HUES48 (cell line): ENCODE data around the gene MAGEB16.

Source experiments
- H3K27ac ChIP-seq: one replicate; pipeline ENCODE4 v1.7.0; 2013; ENCODE audit warnings: low read depth, low read length, inconsistent platforms
- H3K27me3 ChIP-seq: 2 replicates; pipeline ENCODE4 v1.6.1; 2013; ENCODE audit warnings: mild to moderate bottlenecking, low read length; ENCODE audit not compliant: control insufficient read depth, insufficient read depth
- H3K36me3 ChIP-seq: 2 replicates; pipeline ENCODE4 v1.6.1; 2013; ENCODE audit warnings: low read length; ENCODE audit not compliant: control insufficient read depth, insufficient read depth
- H3K4me1 ChIP-seq: 2 replicates; pipeline ENCODE4 v1.6.1; 2013; ENCODE audit warnings: mild to moderate bottlenecking, low read length; ENCODE audit not compliant: control insufficient read depth, insufficient read depth
- H3K4me3 ChIP-seq: 2 replicates; pipeline ENCODE4 v1.5.1; 2013; ENCODE audit warnings: mild to moderate bottlenecking, low read depth, low read length
- H3K9ac ChIP-seq: 2 replicates; pipeline ENCODE4 v1.6.1; 2013; ENCODE audit warnings: mild to moderate bottlenecking, low read depth, low read length, moderate library complexity
- H3K9me3 ChIP-seq: 2 replicates; pipeline ENCODE4 v1.6.1; 2013; ENCODE audit warnings: low read length; ENCODE audit not compliant: control insufficient read depth, insufficient read depth

MAGEB16 gene

DNA sequence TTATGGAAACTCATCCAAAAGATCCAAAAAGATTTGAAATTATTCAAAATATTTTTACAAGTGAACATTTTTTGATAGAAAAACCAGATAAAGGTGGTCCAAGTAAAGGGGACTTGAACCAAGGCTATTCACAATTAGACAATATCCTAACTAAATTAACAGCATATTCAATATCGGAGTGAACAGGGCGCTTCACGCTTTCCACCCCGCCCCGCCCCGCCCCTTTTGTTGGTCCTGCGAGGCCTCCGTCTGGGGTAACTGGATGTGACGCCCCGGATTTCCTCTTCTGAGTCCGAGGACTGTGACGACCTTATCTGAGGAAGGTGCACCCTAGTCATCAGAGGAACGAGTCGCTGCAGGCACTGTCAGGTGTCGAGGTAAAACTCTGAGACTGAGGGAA, at the start of gene MAGEB16:
TSS of gene MAGEB16 (plus strand) at position 301 of the 400 bp plus-strand sequence. CDS start 3,855 bp downstream, outside the sequence.
- Histone ChIP-seq H3K27ac (no peak within 1 kb of the TSS), H3K9me3 (no peaks in the 10 kb centered on the region), H3K4me3 (no peak within 1 kb of the TSS)

GRCh38 chrX:35773958-35774564, 24.1 kb upstream of the MAGEB16 start:
- Histone ChIP-seq H3K27ac (no peak overlapping the region), H3K27me3 (no peaks in the 10 kb centered on the region), H3K9ac (no peak overlapping the region), H3K9me3 (no peaks in the 10 kb centered on the region; the same call in 1 of the 2 replicates), H3K4me1 (no peaks in the 10 kb centered on the region; the same call in 1 of the 2 replicates), H3K4me3 (no peak overlapping the region), H3K36me3 (no peaks in the 10 kb centered on the region)

More for the DNA sequence above, at the start of gene MAGEB16:
- Histone ChIP-seq H3K27me3 (no peaks in the 10 kb centered on the region), H3K9ac (no peak within 1 kb of the TSS), H3K4me1 (no peaks in the 10 kb centered on the region), H3K36me3 (no peaks in the 10 kb centered on the region)

DNA sequence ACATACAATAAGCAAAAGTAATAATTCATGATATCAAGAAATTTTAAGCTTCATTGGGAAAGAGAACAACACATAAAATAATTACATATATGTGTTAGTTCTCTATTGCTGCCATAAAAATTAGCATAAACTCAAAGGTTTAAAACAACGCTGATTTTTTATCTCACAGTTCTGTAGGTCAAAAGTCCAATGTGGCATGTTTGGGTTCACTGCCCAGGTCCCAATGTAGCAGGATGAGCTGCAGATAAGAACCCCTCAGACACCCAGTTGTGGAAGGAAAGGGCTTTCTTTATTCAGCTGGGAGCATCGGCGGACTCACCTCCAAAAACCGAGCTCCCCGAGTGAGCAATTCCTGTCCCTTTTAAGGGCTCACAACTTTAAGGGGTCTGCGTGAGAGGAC, 13.1 kb upstream of the MAGEB16 start:
- Histone ChIP-seq H3K36me3 (no peaks in the 10 kb centered on the region), H3K4me3 (no peak overlapping the region), H3K9me3 (no peaks in the 10 kb centered on the region), H3K27me3 (no peaks in the 10 kb centered on the region), H3K27ac (no peak overlapping the region), H3K4me1 (peaks cover 8% of the 10 kb centered on the region; the same call in 1 of the 2 replicates), H3K9ac (no peak overlapping the region)

GRCh38 chrX:35786271-35786670, 11.9 kb upstream of the MAGEB16 start:
- Histone ChIP-seq H3K4me1 (peaks cover 8% of the 10 kb centered on the region; the same call in 1 of the 2 replicates), H3K9ac (no peak overlapping the region), H3K27me3 (no peaks in the 10 kb centered on the region), H3K4me3 (no peak overlapping the region), H3K9me3 (no peaks in the 10 kb centered on the region), H3K36me3 (no peaks in the 10 kb centered on the region), H3K27ac (no peak overlapping the region)

- no peak overlapping the region for H3K9ac ChIP-seq
These were observed 10.3 kb upstream of the MAGEB16 start for GRCh38 chrX:35787867-35788266.

DNA sequence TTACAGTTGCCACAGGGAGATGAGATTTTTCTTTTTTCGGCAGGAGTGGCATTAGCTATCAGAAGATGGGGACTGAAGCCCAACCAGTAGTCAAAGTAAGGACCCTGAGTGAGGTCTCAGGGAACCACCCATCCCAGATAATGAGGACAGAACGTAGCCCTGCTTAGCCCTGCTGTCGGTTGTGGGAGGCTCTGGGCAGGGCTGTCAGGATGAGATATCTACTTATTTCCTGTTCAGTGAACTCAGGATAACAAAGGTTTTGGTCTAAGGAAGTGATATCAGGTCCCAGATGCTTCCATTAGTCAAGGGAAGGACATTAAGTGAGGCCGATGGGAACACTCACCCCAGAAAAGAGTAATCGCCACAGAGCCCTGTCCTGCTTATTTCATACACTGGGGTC, 2.3 kb downstream of the MAGEB16 start:
- Histone ChIP-seq H3K9me3 (no peaks in the 10 kb centered on the region), H3K4me1 (no peaks in the 10 kb centered on the region), H3K9ac (no peak overlapping the region), H3K27me3 (no peaks in the 10 kb centered on the region), H3K27ac (no peak overlapping the region), H3K4me3 (no peak overlapping the region), H3K36me3 (no peaks in the 10 kb centered on the region)

More at GRCh38 chrX:35787867-35788266, 10.3 kb upstream of the MAGEB16 start:
- H3K27ac ChIP-seq, result peak overlapping the region; percentile 6
- peaks cover 8% of the 10 kb centered on the region; the same call in 1 of the 2 replicates for H3K4me1 ChIP-seq
- no peaks in the 10 kb centered on the region for H3K9me3 ChIP-seq
- no peaks in the 10 kb centered on the region for H3K27me3 ChIP-seq
- no peak overlapping the region for H3K4me3 ChIP-seq
- H3K36me3 ChIP-seq, result no peaks in the 10 kb centered on the region

DNA sequence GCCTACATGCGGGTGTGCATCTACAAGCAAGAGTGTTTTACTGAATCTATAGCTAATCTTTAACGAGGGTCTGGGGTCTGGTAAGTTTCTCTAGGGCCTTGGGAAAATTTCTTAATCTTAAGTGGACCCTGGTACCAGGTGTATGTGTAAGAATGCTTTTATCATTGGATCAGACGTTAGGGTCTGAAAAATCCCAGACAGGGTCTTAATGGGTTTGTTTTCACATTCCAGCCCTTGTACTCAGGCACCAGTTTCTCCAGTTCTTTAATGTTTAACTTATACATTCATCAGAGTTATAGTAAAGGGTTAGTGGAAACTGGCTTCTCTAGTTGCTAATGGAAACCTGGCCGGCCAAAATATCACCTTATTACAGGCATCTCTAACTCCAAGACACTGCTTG, 11.6 kb downstream of the MAGEB16 start:
- H3K4me1 ChIP-seq, result no peaks in the 10 kb centered on the region
- H3K9ac ChIP-seq, result no peak overlapping the region
- H3K27ac ChIP-seq, result no peak overlapping the region
- no peaks in the 10 kb centered on the region for H3K36me3 ChIP-seq
- no peaks in the 10 kb centered on the region for H3K9me3 ChIP-seq
- no peaks in the 10 kb centered on the region for H3K27me3 ChIP-seq
- H3K4me3 ChIP-seq, result no peak overlapping the region

- H3K27me3 ChIP-seq, result no peaks in the 10 kb centered on the region
- no peak overlapping the region for H3K4me3 ChIP-seq
- H3K9ac ChIP-seq, result no peak overlapping the region
- no peaks in the 10 kb centered on the region for H3K9me3 ChIP-seq
- H3K36me3 ChIP-seq, result no peaks in the 10 kb centered on the region
- H3K4me1 ChIP-seq, result peaks cover 8% of the 10 kb centered on the region; the same call in 1 of the 2 replicates
- H3K27ac ChIP-seq, result no peak overlapping the region
These were observed 21.1 kb downstream of the MAGEB16 start for GRCh38 chrX:35819241-35819640.

- Histone ChIP-seq H3K4me3 (no peak overlapping the region), H3K9me3 (no peaks in the 10 kb centered on the region), H3K27ac (peak overlapping the region; percentile 2), H3K4me1 (peaks cover 28% of the 10 kb centered on the region; the same call in 1 of the 2 replicates), H3K36me3 (no peaks in the 10 kb centered on the region), H3K9ac (no peak overlapping the region), H3K27me3 (no peaks in the 10 kb centered on the region)
These were observed 28.4 kb downstream of the MAGEB16 start for GRCh38 chrX:35826503-35826902.

GRCh38 chrX:35829501-35829900, 31.4 kb downstream of the MAGEB16 start:
- Histone ChIP-seq H3K4me3 (no peak overlapping the region), H3K36me3 (no peaks in the 10 kb centered on the region)

DNA sequence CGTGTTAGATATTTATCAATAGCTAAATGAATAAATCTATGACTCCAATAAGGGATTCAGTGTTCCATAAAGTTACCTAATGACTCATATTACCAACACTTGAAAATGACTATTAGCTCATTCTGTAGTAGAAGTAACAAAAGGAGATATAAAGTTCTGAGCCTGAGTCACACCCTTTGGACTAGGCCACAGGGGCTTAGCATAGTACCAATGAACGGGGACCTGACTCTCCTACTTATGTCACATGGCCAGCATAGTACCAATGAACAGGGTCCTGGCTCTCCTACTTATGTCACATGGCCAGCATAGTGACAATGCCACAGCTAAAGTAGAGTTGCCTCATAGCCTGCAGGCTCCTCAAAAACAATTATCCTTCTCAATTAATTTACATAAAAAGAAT, 43.7 kb downstream of the MAGEB16 start:
- Histone ChIP-seq H3K27ac (no peak overlapping the region), H3K4me1 (peaks cover 5% of the 10 kb centered on the region; the same call in 1 of the 2 replicates), H3K9ac (no peak overlapping the region), H3K4me3 (no peak overlapping the region), H3K36me3 (no peaks in the 10 kb centered on the region), H3K9me3 (0 out of 2 replicates have a peak, but pooled peaks cover 4% of the 10 kb centered on the region), H3K27me3 (no peaks in the 10 kb centered on the region)

More at GRCh38 chrX:35829501-35829900, 31.4 kb downstream of the MAGEB16 start:
- H3K9ac ChIP-seq, result no peak overlapping the region
- H3K4me1 ChIP-seq, result peaks cover 20% of the 10 kb centered on the region; the same call in 1 of the 2 replicates
- H3K27me3 ChIP-seq, result no peaks in the 10 kb centered on the region
- no peak overlapping the region for H3K27ac ChIP-seq
- no peaks in the 10 kb centered on the region for H3K9me3 ChIP-seq
